Measurements from ENCODE around the gene CRLF1.

CRLF1 gene, protein sequence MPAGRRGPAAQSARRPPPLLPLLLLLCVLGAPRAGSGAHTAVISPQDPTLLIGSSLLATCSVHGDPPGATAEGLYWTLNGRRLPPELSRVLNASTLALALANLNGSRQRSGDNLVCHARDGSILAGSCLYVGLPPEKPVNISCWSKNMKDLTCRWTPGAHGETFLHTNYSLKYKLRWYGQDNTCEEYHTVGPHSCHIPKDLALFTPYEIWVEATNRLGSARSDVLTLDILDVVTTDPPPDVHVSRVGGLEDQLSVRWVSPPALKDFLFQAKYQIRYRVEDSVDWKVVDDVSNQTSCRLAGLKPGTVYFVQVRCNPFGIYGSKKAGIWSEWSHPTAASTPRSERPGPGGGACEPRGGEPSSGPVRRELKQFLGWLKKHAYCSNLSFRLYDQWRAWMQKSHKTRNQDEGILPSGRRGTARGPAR

DNA sequence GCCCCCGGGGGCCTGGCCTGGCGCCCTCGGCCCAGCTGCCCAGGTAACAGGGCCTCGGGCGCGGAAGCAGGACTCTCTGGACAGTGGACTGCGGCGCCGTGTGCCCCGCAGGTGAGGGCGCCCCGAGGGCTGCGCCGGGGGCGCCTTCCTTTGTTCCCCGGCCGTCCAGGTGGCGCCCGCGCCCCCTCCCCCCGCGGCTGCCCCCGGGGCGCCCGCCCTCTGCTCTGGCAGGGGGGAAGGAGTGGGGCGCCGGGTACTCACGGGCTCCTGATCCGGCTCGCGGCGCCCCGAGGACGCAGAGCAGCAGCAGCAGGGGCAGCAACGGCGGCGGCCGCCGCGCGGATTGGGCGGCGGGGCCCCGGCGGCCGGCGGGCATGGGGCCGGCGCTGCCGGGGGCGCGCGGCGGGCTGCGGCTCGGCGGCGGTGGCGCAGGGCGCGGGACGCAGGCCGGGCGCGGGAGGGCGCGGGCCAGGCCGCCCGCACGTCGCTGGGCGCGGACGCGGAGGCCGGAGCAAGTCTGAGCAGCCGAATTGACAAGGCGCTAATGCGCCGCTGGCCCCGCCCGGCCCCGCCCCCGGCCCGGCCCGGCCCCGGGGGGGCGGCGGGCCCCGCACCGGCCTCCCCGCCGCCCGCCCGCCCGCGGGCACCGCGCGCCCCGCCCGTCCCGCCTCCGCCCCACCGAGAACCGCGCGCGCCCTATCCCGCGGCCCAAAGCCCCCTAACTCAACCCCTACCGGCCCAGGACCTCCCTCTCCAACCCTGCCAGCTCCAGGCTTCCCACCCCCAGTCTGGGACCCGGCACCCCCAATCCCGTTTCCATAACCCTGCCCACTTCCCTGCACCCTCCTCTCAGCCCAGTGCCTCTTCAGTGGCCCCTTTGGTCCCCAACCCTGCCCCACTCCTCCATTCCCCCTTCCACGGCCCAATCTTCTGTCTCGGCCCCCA, at the start of gene CRLF1:
Gene CRLF1 (minus strand): TSS at position 519 of the 945 bp plus-strand sequence. CDS start 143 bp downstream, at position 376.
- no peak for DNase-seq (ENCODE audit: low read depth in 2 of 2)

DNA sequence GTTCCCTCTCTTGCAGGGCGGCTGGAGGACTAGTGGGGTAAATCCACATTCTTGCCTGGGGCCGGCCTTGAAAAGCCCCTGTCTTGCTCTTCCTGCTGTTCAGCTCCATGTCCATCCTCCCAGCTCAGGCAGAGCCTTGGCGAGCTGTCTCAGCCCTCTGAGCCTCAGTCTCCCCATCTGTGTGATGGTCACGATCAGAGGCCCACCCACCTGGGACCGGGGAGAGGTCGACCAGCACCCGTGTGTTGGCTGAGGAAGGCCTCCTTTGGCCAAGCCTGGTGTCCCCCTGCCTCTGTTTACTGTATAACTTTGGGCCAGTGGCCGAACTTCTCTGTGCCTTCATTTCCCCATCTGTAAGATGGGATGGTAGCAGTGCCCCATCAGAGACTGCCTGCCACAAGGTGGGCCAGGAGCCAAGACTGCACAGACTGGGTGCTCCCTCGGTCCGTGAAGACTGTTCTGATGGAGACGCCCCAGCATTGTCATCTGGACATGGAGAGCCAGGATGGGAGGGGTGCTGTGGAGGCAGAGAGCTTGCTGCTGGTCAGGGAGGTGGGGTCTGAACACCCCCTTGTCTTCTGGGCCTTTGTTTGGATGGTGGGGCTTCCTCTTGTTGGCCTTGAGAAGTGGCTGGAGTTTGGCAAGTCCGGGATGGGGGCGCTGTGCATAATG, 48.7 kb upstream of the CRLF1 start:
- no peak for DNase-seq (ENCODE audit: low read depth in 2 of 2)

DNA sequence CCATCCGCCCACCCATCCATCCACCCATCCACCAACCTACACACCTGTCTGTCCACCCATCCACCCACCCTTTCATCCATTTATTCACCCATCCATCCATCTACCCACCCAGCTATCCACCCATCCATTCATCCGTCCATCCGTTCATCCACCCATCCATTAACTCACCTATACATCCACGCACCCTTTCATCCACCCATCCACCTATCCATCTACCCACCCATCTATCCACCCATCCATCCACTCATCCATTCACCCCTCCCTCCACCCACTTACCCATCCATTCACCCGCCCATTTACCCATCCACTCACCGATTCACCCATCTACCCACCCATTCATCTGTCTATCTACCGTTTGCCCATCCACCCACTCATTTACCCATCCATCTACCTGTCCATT, 47.9 kb upstream of the CRLF1 start:
- DNase-seq (ENCODE audit: low read depth in 2 of 2) = no peak

DNA sequence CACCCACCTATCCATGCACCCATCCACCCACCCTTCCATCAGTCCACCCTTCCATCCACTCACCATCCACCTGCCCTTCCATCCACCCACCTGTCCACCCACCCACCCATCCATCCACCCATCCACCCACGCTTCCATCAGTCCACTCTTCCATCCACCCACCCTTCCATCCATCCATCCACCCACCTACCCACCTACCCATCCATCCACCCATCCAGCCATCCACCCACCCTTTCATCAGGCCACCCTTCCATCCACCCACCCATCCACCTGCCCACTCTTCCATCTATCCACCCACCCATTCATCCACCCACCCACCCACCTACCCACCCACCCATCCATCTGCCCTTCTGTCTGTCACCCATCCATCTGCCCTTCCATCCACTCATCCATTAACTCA, 47.3 kb upstream of the CRLF1 start:
- no peak for DNase-seq (ENCODE audit: low read depth in 2 of 2)

DNA sequence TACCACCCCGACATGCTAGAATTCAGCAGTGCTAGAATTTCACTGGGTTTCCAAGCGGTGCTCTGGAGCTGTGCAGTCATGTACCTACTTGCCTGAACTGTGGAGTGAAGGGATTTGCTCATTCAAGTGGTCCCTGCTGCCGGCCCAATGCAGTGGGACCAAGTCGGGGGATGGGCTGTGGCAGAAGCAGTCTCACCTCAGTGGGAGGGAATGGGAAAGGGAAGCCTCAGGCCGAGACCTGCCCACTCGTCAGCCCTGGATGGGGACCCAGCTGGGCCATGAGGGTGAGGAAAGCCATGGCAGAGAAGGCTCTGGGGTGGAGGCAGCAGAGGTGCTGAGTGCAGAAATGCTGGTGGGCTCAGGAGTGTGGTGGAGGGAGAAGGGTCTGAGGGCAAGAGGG, 45.1 kb upstream of the CRLF1 start:
- DNase-seq (ENCODE audit: low read depth in 2 of 2) = no peak

DNA sequence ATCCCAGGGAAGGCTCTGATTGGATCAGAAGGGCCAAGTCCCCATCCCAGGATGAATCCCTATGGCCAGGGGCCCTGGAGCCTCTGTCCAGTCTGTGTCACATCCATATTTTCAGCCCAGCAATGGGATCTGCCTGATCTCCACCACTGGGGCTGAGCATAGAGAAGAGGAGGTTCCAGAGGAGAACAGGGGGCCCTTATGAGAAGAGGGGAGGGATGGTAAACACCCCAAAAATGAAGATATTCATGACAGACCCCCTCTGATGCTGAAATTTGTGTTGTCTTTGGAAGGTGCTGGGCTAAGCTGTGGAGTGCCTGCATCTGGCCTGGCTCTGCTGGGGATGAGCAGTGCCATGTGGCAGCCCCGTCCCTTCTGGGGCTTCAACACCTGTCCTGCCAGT, 44.7 kb upstream of the CRLF1 start:
- DNase-seq (ENCODE audit: low read depth in 2 of 2) = no peak

DNA sequence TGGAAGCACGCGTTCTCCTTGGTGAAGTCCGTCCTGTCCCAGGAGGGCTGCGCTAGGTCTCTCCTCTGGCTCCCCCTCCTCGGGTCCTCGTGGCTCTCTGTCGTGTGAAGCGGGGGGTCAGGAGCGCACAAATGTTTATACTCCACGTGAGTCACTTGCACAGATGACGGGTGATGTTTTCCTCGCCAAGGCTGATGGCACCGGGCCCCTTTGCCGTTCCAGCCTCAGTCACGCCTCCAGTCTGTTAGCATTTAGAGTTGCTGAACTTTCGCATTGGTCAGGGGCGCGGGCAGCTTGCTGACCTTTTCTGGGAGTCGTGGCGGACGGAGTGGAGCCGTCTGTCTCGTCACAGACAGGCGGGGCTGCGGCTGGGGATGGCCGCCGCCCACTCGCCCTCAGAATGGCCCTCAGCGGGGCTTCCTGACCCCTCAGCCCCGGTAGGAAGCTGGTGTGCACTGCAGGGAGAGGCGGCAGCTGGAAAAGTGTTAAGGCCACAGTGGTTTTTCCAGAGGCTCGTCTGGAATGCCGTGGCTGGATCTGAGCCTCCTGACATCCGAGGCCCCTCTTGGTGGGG, 44.0 kb upstream of the CRLF1 start:
- no peak for DNase-seq (ENCODE audit: low read depth in 2 of 2)

DNA sequence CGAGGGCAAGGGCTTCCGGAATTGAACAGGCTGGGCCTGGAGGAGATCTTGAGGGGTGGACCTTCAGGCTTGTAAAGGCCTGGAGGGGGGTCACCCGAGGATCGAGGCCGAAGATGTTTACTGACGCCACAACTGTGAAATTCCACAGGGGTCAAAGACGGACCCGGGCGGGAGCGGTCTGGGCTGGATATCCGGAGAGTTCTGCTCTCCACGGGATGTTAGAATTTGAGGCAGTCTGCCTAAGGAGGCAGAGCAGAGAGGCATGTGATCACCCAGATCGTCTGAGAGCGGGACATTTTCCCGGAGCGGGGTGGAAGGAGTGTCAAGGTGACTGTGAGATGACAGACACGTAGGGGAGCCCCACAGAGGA, 43.4 kb upstream of the CRLF1 start:
- no peak for DNase-seq (ENCODE audit: low read depth in 2 of 2)

DNA sequence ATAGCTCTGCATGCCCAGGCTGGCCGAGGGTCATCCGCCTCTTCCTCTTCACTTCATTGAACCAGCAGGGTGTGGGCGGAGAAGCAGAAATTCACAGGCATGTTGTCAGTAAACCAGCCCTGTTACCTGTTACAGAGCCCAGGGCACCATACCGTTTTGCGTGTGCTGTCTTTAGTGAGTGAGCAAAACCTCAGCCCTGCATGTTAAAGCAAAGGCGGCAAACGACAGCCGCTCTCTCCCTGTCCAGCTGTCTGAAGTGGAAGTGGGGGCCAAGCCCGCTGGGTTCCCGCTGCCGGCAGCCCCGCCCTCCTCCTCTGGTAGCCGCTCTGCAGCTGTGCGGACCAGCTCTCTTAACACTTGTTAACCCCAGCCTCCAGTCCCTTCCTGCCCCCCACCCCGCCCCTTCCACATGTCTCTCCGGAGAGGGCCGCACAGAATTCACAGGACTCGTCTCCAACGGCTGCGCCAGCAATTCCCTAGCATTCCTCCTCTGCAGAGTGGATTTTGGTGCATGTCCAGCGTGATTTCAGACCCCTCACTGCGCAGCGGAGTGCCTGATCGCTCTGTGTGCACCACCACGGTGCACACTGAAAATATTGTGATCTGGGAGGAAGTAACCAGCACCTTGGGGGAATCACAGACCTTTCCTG, 42.9 kb upstream of the CRLF1 start:
- DNase-seq (ENCODE audit: low read depth in 2 of 2) = no peak

DNA sequence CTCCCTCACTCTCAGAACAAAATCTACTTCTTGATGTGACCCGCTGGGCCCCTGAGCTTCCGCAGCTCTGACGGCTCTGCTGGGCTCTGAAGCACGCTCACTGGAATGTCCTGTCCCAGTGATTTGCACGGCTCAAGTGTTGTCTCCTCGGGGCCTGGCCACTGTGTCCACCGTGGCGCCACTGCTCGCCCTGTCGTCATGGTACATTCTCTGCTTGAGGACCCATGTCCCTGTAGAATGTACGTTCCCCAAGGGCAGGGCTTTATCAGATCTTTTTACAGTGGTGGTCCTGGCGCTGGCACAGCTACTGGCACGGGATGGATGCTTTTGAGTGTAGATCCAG, 42.3 kb upstream of the CRLF1 start:
- DNase-seq (ENCODE audit: low read depth in 2 of 2) = no peak

DNA sequence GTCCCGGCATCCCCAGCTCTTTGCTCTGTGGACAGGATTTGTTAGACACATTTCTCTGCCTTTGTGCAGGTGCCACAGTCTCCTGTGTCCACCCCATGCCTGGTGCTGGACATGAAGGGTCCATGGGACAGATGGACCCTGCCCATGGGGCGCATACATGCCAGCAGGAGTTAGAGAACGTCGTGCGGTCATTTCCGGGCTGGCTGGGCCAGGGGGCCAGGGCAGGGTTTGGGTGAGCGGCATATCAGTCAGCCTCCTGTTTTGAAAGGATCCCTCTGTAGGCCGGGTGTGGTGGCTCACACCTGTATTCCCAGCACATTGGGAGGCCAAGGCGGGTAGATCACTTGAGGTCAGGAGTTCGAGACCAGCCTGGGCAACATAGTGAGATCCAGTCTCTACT, 41.2 kb upstream of the CRLF1 start:
- no peak for DNase-seq (ENCODE audit: low read depth in 2 of 2)

DNA sequence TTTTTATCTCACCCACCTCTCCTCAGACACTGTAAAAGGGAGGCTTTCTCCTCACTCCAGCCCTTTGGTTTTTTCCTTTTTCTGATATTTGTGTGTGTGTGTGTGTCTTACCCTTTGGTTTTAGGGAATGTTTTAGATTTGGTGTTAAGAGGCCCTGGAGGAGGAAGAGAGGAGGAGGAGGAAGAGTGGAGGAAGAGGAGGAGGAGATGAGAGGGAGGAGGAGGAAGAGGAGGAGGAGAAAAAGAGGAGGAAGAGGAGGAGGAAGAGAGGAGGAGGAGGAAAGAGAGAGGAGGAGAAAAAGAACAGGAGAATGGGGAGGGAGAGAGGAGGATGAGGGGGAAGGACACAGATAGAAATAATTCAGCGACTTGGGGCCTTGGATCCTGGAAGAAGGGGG, 40.8 kb upstream of the CRLF1 start:
- DNase-seq (ENCODE audit: low read depth in 2 of 2) = no peak

DNA sequence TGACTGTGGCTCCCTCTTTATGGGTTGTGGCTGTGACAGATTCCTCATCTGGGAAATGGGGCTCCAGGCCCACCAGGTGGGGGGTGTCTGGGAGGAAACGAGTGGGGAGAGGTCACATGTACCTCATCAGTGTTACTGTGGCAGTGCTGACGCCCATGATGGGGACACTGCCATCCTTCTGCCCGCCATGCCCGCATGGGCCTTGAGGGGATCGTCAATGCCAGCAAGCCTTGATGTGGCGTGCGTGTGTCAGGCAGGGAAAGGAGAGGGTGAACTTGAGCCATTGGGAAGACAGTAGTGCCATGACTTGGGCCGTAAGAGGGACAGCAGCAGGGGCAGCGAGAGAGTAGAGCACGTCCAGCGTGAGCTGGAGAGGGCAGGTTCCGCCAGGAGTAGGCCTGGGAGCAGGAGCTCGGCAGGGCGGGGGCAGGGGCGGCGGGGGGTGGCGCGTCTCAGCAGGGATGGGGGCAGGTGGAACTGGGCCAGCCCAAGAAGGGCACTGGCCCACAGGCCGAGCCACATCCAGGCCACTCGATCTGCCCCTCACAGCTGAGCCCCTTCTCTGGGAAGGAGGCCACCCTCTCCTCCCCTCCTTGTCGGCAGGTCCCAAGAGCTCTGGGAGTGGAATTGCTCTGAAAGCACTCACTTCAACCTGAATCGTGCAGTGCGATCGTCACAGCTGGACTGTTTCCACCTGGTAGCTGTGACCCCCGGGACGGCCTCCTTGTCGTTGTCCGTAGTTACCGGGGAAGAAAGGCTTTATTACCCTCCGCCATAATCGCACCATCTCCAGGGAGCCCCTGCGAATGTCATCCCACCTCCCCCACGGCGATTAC, 40.2 kb upstream of the CRLF1 start:
- DNase-seq (ENCODE audit: low read depth in 2 of 2) = no peak

DNA sequence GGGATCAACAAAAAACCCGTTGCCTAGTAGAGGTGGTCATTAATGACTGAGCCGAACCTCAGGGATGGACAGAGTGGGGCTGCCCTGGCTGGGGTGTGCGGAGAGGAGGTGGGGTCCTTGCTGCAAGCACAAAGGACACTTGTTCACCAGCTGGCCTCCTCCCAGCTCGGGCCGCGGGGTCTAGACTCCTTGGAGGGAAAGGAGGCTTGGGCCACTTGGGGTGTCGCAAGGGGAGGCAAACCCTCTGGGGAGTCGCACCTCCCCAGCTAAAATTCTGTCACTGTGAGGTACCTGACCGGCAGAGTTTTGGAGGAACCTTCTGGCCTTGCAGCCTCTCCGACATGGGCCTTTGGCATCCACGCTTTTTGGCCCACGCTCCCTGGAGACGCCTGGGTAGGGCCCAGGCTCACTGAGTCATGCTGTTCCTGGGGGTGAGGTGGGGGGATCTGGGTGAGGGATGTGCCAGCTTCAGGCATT, 38.5 kb upstream of the CRLF1 start:
- DNase-seq (ENCODE audit: low read depth in 2 of 2) = no peak

DNA sequence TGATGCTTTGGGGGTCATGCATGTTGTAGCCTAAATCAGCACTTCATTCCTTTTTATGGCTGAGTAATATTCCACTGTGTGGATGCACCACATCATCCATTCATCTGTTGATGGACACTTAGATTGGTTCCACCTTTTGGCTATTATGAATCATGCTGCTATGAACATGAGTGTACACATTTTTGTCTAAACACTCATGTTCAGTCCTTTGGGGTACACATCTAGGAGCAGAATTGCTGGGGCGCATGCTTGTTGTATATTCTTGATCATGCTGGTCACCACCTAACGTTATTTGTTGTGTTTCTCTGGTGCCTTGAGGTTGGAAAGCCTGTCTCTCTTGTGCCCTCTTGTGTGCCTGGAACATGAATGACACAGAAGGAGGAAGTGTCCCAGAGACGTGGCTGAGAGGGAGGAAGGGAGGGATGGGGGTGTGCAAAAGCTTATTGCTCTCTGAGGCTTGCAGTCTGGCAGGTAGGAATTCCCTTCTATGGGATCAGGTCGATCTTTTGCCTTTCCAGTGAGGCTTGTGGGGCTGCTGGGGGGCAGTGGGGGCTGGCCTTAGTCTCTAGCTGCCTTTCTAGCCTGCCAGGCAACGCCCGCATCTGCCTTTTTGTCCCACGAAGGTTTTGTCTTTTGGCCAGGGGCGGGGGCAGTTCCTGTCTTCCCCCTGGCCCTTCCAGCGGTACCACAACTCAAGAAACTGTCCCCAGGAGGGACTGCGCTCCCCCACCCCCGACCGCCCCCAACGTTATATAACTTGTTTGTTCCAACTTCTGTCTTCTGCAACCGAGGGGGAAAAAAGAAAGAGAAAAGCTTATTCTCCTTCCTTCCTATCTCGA, 37.8 kb upstream of the CRLF1 start:
- DNase-seq (ENCODE audit: low read depth in 2 of 2) = no peak

DNA sequence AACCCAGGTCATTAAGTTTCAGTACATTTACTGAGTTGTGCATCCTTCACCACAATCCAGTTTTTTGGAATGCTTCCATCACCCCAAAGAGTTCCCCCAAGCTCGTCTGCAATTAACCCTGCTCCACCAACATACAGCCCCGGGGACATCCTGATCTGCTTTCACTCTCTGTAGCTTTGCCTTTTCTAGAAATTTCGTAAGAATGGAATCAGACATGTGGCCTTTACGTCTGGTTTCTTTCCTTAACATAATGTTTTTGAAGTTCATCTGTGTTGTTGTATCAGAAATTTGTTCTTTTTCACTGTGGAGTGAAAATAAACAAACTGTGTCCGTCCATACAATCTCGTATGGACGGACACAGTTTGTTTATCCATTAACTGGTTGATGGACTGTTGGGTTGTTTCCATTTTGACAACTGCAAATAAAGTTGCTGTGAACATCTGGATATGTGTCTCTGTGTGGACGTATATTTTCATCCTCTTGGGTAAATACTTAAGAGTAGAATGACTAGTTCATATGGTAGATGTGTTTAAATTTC, 33.2 kb upstream of the CRLF1 start:
- DNase-seq (ENCODE audit: low read depth in 2 of 2) = no peak

DNA sequence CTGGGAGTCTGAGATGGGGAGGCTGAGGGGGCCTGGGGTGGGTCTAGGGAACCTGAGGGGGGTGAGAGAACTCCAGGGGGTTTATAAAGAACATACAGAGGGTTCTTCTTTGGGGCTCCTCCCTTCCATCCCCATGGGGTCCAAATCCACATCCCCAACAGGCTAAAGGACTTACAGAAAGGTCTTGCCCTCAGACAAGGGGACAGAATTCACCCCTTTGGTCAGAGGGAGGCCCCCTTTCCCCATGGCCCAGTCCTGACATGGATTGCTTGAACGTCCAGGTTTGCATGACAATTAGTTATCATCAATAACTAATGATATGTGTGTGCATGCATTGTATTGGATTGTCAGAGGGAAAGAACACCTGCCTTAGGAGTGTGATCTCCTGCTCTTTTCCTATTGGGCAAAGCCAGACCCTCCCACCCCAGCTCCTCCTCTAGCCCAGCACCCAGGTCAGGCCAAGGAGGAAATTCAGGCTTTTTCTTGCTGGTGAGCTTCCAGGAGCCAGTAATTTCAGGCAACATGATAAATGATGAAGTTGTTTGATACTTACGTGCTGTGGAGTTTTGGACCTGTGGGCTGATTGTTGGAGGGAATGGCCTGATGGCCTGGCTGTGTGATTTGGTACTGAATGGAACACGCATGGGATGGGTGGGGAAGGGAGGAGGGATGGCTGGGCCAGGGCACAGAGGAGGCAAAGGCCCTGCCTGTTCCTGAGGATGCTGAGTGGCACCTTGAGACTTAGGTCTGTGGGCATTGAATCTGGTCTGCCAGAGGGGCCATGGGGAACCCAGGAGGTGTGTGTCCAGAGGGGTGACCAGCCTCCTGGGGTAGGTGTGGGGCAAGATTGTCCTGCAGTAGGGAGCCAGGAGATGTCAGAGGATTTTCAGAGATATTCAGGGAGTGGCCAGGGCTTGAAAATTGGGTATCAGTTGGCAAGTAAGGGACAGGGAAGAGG, 31.4 kb upstream of the CRLF1 start:
- no peak for DNase-seq (ENCODE audit: low read depth in 2 of 2)

DNA sequence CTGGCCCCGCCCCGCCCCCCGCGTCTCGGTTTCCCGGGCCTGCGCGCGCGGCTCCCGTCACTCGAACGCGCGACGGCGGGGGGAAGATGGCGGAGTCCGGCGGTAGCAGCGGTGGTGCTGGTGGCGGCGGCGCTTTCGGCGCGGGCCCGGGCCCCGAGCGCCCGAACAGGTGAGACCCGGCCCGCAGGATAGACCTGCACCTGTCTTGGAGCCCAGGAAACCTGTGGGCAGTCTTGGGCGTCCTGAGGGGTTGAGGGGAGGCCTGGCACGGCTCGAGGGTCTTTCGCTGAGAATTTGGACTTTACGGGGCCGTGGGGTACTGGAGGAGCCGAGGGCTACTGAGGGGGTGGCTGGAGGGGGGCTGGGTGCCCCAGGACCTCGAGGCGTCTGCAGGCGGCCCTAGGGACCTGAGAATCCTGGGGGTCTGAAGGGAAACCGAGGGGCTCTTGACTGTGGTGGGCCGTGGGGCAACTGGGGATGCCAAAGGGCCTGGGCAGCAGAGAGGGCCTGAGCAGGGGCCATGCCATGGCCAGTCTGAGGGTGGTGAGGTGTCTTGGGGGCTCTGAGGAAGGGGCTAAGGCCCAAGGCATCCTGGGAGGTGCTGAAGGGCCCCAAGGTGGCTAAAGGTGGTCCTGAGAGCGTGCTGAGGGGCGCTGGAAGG, 30.5 kb upstream of the CRLF1 start, which contains the start of gene KLHL26:
Gene KLHL26 (plus strand): TSS at position 60 of the 661 bp plus-strand sequence. CDS start 27 bp downstream, at position 87.
- no peak for DNase-seq (ENCODE audit: low read depth in 2 of 2)

Measured in stimulated activated CD8-positive, alpha-beta memory T cell treated with anti-CD3 and anti-CD28 coated beads, Interleukin-2, amount 100 ng/mL, for 1 hour (primary cell).